VCaP (cell line): ENCODE measurements around the gene APPL2.

Source experiments
- H3K27ac ChIP-seq: fragments of 450-650 bp; 2 replicates; pipeline ENCODE4 v1.5.1; 2017
- CTCF ChIP-seq: fragments of 450-650 bp; conservative IDR thresholded peaks from 2 replicates; pipeline ENCODE4 v1.5.1; 2017; ENCODE audit warnings: mild to moderate bottlenecking, moderate library complexity

APPL2 gene

GRCh38 chr12:105222284-105222655 is 13.7 kb downstream of the APPL2 start:
- no peak for TF ChIP-seq CTCF
- H3K27ac ChIP-seq, result peak overlapping the region; percentile 80

GRCh38 chr12:105221583-105222283 is 14.2 kb downstream of the APPL2 start:
- no peak for TF ChIP-seq CTCF

GRCh38 chr12:105220929-105221290 is 15.1 kb downstream of the APPL2 start:
- no peak for TF ChIP-seq CTCF
- peak overlapping the region; percentile 80 for H3K27ac ChIP-seq

More at GRCh38 chr12:105221583-105222283, 14.2 kb downstream of the APPL2 start:
- peak overlapping the region; percentile 80 for H3K27ac ChIP-seq

GRCh38 chr12:105220150-105220928 is 15.6 kb downstream of the APPL2 start:
- TF ChIP-seq CTCF, result no peak
- H3K27ac ChIP-seq, result peak overlapping the region; percentile 80

- H3K27ac ChIP-seq, result peak overlapping the region; percentile 80
- TF ChIP-seq CTCF, result no peak
Observed at GRCh38 chr12:105219261-105220028, 16.5 kb downstream of the APPL2 start.

- peak overlapping the region; percentile 97; the same call in 1 of the 2 replicates for H3K27ac ChIP-seq
- no peak for TF ChIP-seq CTCF
Observed at GRCh38 chr12:105218434-105218833, 17.5 kb downstream of the APPL2 start.
